Suprapubic skin (tissue), 3 donors: ENCODE measurements around the gene PLSCR5.
A peak's percentile ranks its signal among the peaks of the same experiment; 100 is the strongest.

ENCODE experiments used
- CTCF ChIP-seq, 2 donors: fragments of 200-600 bp in 1 of 2; fragments of 450-650 bp in 1 of 2; sonication (generic) in 1 of 2; IDR thresholded peaks; one replicate each; pipeline ENCODE4 v1.5.1; 2016 to 2019; ENCODE audit warnings: antibody characterized with exemption in 2 of 2, mild to moderate bottlenecking in 1 of 2, moderate library complexity in 1 of 2
- EP300 ChIP-seq: sonication (generic); formaldehyde crosslinking; IDR thresholded peaks from one replicate; pipeline ENCODE4 v1.6.1; 2017; ENCODE audit warnings: antibody characterized with exemption
- POLR2A ChIP-seq, 2 donors: fragments of 450-650 bp; IDR thresholded peaks; one replicate each; pipeline ENCODE4 v1.6.1; 2017; ENCODE audit warnings: antibody characterized with exemption in 2 of 2, mild to moderate bottlenecking in 2 of 2, moderate library complexity in 2 of 2

GRCh38 chr3:146640955-146641867, 36.1 kb upstream of the PLSCR5 start:
- peak in 1 of 2 donors; percentile 6 for TF ChIP-seq CTCF (IDR thresholded peaks at IDR 0.05)
- TF ChIP-seq EP300, result no peak
- TF ChIP-seq POLR2A (IDR thresholded peaks at IDR 0.05), result no peak
